NB4 (cell line): ENCODE results near the gene KLHL2.

Source experiments
- MYC ChIP-seq: IDR thresholded peaks from 2 replicates; pipeline ENCODE4 v1.6.1; 2011; ENCODE audit warnings: low read depth, low read length
- TF ChIP-seq, protein P1 (sequence below): IDR thresholded peaks from one replicate; pipeline ENCODE4 v1.5.1; 2012; ENCODE audit warnings: low read depth, low read length

DNA sequence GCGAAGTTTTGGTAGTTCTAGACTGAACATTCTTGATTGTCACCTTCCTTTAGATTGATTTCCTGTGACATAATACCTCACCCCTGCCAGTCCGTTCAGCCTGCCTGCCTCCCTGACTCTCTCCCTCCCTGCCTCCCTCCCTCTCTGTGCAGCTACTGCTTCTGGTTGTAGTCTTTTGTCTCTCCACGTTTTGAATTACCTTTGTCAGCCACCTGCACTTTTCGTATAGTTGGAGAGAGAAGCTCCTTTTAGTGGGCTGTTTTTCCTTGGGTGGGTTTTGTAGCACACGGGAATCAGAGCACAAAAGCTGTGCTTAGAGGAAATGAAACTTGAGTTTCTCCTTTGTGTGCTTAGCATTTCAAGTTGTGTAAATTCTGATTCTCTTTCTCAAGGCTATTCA is 87.5 kb downstream of the KLHL2 start:
- TF ChIP-seq, protein P1, sequence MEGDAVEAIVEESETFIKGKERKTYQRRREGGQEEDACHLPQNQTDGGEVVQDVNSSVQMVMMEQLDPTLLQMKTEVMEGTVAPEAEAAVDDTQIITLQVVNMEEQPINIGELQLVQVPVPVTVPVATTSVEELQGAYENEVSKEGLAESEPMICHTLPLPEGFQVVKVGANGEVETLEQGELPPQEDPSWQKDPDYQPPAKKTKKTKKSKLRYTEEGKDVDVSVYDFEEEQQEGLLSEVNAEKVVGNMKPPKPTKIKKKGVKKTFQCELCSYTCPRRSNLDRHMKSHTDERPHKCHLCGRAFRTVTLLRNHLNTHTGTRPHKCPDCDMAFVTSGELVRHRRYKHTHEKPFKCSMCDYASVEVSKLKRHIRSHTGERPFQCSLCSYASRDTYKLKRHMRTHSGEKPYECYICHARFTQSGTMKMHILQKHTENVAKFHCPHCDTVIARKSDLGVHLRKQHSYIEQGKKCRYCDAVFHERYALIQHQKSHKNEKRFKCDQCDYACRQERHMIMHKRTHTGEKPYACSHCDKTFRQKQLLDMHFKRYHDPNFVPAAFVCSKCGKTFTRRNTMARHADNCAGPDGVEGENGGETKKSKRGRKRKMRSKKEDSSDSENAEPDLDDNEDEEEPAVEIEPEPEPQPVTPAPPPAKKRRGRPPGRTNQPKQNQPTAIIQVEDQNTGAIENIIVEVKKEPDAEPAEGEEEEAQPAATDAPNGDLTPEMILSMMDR, result no peak
- no peak for TF ChIP-seq MYC
